Lower leg skin (tissue), 4 donors: ENCODE results near the gene LRP4. TPM values are rescaled to one million over a fixed set of nuclear protein-coding genes. Genes with fewer than 3 reads are reported as not detected.
A peak's percentile ranks its signal among the peaks of the same experiment; 100 is the strongest.

Experiments
- DNase-seq, 2 donors: peaks; one replicate each; pipeline ENCODE4 v3.0.0-alpha.2; 2019; ENCODE audit warnings: low spot score in 2 of 2
- H3K4me3 ChIP-seq: fragments of 200-600 bp; sonication (generic); 2 replicates; pipeline ENCODE4 v1.5.1; 2017; ENCODE audit warnings: mild to moderate bottlenecking, low read depth; ENCODE audit not compliant: poor library complexity, severe bottlenecking
- CTCF ChIP-seq, 3 donors: fragments of 450-650 bp; IDR thresholded peaks; one replicate each; pipeline ENCODE4 v1.5.1; 2016; ENCODE audit warnings: antibody characterized with exemption in 3 of 3, mild to moderate bottlenecking in 3 of 3, moderate library complexity in 2 of 3
- POLR2A ChIP-seq, 2 donors: fragments of 450-650 bp; IDR thresholded peaks; one replicate each; pipeline ENCODE4 v1.6.1; 2016 to 2017; ENCODE audit warnings: antibody characterized with exemption in 2 of 2, mild to moderate bottlenecking in 1 of 2, moderate library complexity in 1 of 2
- WGBS, 2 donors: methylation state at CpG; one replicate each; pipeline ENCODE4 v1.1.5; 2018; 5-methylcytosine and 5-hydroxymethylcytosine counted together
- intact Hi-C: fragments of 100-400 bp; cut with DNase I; formaldehyde crosslinking; loops from one replicate; pipeline ENCODE4 v1.15.0; 2023; ENCODE audit warnings: low total_unique reads
- total RNA-seq, 4 donors: library from RNA; depleted of rRNA; stranded (reverse); fragments of >200 nt; gene quantifications; one replicate each; pipeline ENCODE4 v1.1.0, GENCODE V29; 2016

LRP4 gene
- total RNA-seq, 4 donors from 2014 or later: 65.5 to 164 (median 111) TPM

- DNase-seq: no peak
- no peak for TF ChIP-seq CTCF (IDR thresholded peaks at IDR 0.05)
- no peak for TF ChIP-seq POLR2A (IDR thresholded peaks at IDR 0.05)
- WGBS, 2 donors: 5% methylated on average over 6 of the region's 6 CpGs
- H3K4me3 ChIP-seq: peak overlapping the region; percentile 95
- intact Hi-C loops: no loop called here
Measured at GRCh38 chr11:46846510-46846830, 71.9 kb downstream of the LRP4 start.

- intact Hi-C loops: no loop called here
- WGBS, 2 donors: 0 to 1% methylated on average over 41 to 65 of the region's 83 CpGs
- peak; percentile 88 to 98 for DNase-seq
- TF ChIP-seq POLR2A (IDR thresholded peaks at IDR 0.05): no peak
- no peak for TF ChIP-seq CTCF (IDR thresholded peaks at IDR 0.05)
- H3K4me3 ChIP-seq: peak within 1 kb of the TSS; percentile 95
Measured at GRCh38 chr11:46845740-46846509, 72.4 kb downstream of the LRP4 start, which contains the start of gene CKAP5. Gene CKAP5, minus strand, starts transcription at chr11:46846280. Its CDS starts 25,049 bp downstream, at chr11:46821231.

GRCh38 chr11:46845440-46845739 is 73.0 kb downstream of the LRP4 start:
- WGBS, 2 donors: 0% methylated on average over 12 of the region's 12 CpGs
- intact Hi-C loops: no loop called here
- peak overlapping the region; percentile 95 for H3K4me3 ChIP-seq
- DNase-seq: no peak
- TF ChIP-seq POLR2A (IDR thresholded peaks at IDR 0.05) (no peak), CTCF (IDR thresholded peaks at IDR 0.05) (no peak)

- DNase-seq: no peak
- no peak overlapping the region for H3K4me3 ChIP-seq
- intact Hi-C loops: no loop called here
- TF ChIP-seq CTCF (IDR thresholded peaks at IDR 0.05) (no peak), POLR2A (IDR thresholded peaks at IDR 0.05) (no peak)
Measured at GRCh38 chr11:46840116-46840515, 78.2 kb downstream of the LRP4 start.

- TF ChIP-seq CTCF (IDR thresholded peaks at IDR 0.05) (no peak), POLR2A (IDR thresholded peaks at IDR 0.05) (no peak)
- DNase-seq: no peak
- WGBS, 2 donors: 92 to 93% methylated on average over 6 of the region's 6 CpGs
- intact Hi-C loops: no loop called here
- H3K4me3 ChIP-seq: no peak overlapping the region
Measured at GRCh38 chr11:46838501-46838900, 79.8 kb downstream of the LRP4 start.

GRCh38 chr11:46837860-46838259 is 80.5 kb downstream of the LRP4 start:
- DNase-seq: no peak
- intact Hi-C loops: no loop called here
- no peak overlapping the region for H3K4me3 ChIP-seq
- TF ChIP-seq POLR2A (IDR thresholded peaks at IDR 0.05) (no peak), CTCF (IDR thresholded peaks at IDR 0.05) (no peak)
